ENCODE results near the gene TROAP. TPM values are rescaled to one million over a fixed set of nuclear protein-coding genes. Genes with fewer than 3 reads are reported as not detected.
A peak's percentile ranks its signal among the peaks of the same experiment; 100 is the strongest.

The TROAP gene
- total and polyA plus RNA-seq, 9 of the 15 experiments (the other 6 are each of a cell fraction or from before 2014, with no cell fraction given), result 46.4 to 171 (median 59.8) TPM

DNA sequence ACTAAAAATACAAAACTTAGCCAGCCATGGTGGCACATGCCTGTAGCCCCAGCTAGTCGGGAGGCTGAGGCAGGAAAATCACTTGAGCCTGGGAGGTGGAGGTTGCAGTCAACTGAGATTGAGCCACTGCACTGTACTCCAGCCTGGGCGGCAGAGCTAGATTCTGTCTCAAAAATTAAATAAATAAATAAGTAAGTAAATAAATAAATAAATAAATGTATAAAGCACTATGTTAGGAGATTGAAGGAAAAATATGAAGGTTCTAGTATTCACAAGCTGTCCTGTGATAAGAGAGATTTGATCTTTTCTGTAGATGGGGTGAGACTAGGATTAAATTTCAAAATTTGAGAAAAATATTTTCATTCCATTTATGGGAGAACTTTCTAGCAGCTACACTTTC, 29.3 kb downstream of the TROAP start:
- no peak for DNase-seq (ENCODE audit: extremely low read depth in 1 of 4, low spot score in 3 of 4)
- intact Hi-C loops (cut with micrococcal nuclease) (loop anchor here (10.0 kb wide), 1 partner anchor 352 kb away; the partner anchor contains the start of gene FMNL3), in situ Hi-C loops (cut with MboI) (no loop called here)
- no peak overlapping the region for H3K4me3 ChIP-seq
- no TSS peak for BruUV-seq (replicated peaks)
- H3K9me1 ChIP-seq (ENCODE audit: control insufficient read depth, insufficient read depth, low read length), result no peaks in the 10 kb centered on the region
- no peaks in the 10 kb centered on the region for H3K9me3 ChIP-seq (replicated peaks; ENCODE audit: control insufficient read depth, insufficient read depth, low read depth, low read length)
- no peak overlapping the region for H3K27ac ChIP-seq (ENCODE audit: extremely low read depth, low read depth, low read length)
- no peak overlapping the region for H2AFZ ChIP-seq (ENCODE audit: low read depth, low read length)
- 8% methylated on average over 2 of the region's 2 CpGs for WGBS (ENCODE audit: insufficient coverage, low coverage, missing lambda C conversion rate)
- ChIA-PET CTCF (ENCODE audit: low intra/inter-chr PET ratio) (interaction anchor here (1.2 kb wide), 1 partner anchor 162 kb away, joined by 3 read pairs; no protein-coding TSS in a partner anchor), POLR2A (interaction anchor here (0.7 to 2.3 kb wide), 3 partner anchors 14 to 183 kb away, joined by 4 to 11 read pairs (median 6); partner anchors contain the start of gene SPATS2)
- H4K20me1 ChIP-seq (replicated peaks; ENCODE audit: control insufficient read depth, insufficient read depth, low read length), result 0 out of 2 replicates have a peak, but pooled peaks cover under 1% of the 10 kb centered on the region
- H3K4me2 ChIP-seq (ENCODE audit: insufficient read depth, low read length), result no peak overlapping the region
- peaks cover 0 to 17% of the 10 kb centered on the region in 2 experiments; a peak in 3 of 5 replicates for H3K27me3 ChIP-seq (ENCODE audit: control insufficient read depth in 2 of 2, insufficient read depth in 2 of 2, low read length in 2 of 2)
- H3K4me1 ChIP-seq (replicated peaks in 1 of 2; ENCODE audit: control insufficient read depth in 2 of 2, insufficient read depth in 2 of 2, low read length in 2 of 2), result peaks cover 2 to 7% of the 10 kb centered on the region in 2 experiments
- FAIRE-seq, result no peak
- TF ChIP-seq MBD2 (IDR thresholded peaks at IDR 0.05; ENCODE audit: borderline replicate concordance, low read depth), result no peak
- no peak for TF ChIP-seq SRSF3 (IDR thresholded peaks at IDR 0.05; ENCODE audit: insufficient read depth, low read length)
- peak; percentile 50; the same call in 1 of the 2 replicates for TF ChIP-seq ZC3H11A (IDR thresholded peaks at IDR 0.05; ENCODE audit: low read depth, low read length)
- no peak for TF ChIP-seq SREBF2 (CRISPR knock-in tag; IDR thresholded peaks at IDR 0.05)
- ATAC-seq, result no peak
- no peaks in the 10 kb centered on the region for H3K36me3 ChIP-seq (ENCODE audit: control insufficient read depth, insufficient read depth, low read length)
- H3K79me2 ChIP-seq (ENCODE audit: control insufficient read depth, insufficient read depth, low read length), result no peaks in the 10 kb centered on the region
- no peak overlapping the region for H3K9ac ChIP-seq (ENCODE audit: insufficient read depth in 1 of 2, low read depth in 2 of 2, low read length in 2 of 2)

DNA sequence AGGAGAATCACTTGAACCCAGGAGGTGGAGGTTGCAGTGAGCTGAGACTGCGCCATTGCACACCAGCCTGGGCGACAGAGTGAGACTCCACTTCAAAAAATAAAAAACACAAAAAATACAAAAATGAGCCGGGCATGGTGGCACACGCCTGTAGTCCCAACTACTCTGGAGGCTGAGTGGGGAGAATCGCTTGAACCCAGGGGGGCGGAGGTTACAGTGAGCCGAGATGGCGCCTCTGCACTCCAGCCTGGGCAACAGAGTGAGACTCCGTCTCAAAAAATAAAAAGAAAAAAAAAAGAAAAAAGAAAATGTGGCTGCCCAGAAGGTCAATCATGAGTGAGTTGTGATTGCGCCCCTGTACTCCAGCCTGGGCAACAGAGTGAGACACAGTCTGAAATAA, 32.9 kb downstream of the TROAP start:
- ChIA-PET CTCF (ENCODE audit: low intra/inter-chr PET ratio) (interaction anchor here (2.6 to 8.6 kb wide), 2 partner anchors 24 to 158 kb away, joined by 11 to 185 read pairs; no protein-coding TSS in a partner anchor), POLR2A (interaction anchor here (0.7 kb wide), 1 partner anchor 38 kb away, joined by 3 read pairs; no protein-coding TSS in a partner anchor)
- Histone ChIP-seq H3K4me1 (replicated peaks in 1 of 2; ENCODE audit: control insufficient read depth in 2 of 2, insufficient read depth in 2 of 2, low read length in 2 of 2) (no peaks in the 10 kb centered on the region), H3K36me3 (ENCODE audit: control insufficient read depth, insufficient read depth, low read length) (no peaks in the 10 kb centered on the region), H2AFZ (ENCODE audit: low read depth, low read length) (no peak overlapping the region), H3K9ac (ENCODE audit: insufficient read depth in 1 of 2, low read depth in 2 of 2, low read length in 2 of 2) (no peak overlapping the region), H3K4me3 (no peak overlapping the region), H3K9me1 (ENCODE audit: control insufficient read depth, insufficient read depth, low read length) (no peaks in the 10 kb centered on the region), H3K9me3 (replicated peaks; ENCODE audit: control insufficient read depth, insufficient read depth, low read depth, low read length) (no peaks in the 10 kb centered on the region), H3K4me2 (ENCODE audit: insufficient read depth, low read length) (no peak overlapping the region), H3K27me3 (ENCODE audit: control insufficient read depth in 2 of 2, insufficient read depth in 2 of 2, low read length in 2 of 2) (peaks cover 0 to 5% of the 10 kb centered on the region in 2 experiments; a peak in 1 of 5 replicates), H4K20me1 (replicated peaks; ENCODE audit: control insufficient read depth, insufficient read depth, low read length) (no peaks in the 10 kb centered on the region), H3K27ac (ENCODE audit: extremely low read depth, low read depth, low read length) (no peak overlapping the region), H3K79me2 (ENCODE audit: control insufficient read depth, insufficient read depth, low read length) (no peaks in the 10 kb centered on the region)
- 40% methylated on average over 10 of the region's 10 CpGs for WGBS (ENCODE audit: insufficient coverage, low coverage, missing lambda C conversion rate)
- FAIRE-seq, result no peak
- DNase-seq (ENCODE audit: extremely low read depth in 1 of 4, low spot score in 3 of 4), result no peak
- in situ Hi-C loops (cut with MboI), result no loop called here
- intact Hi-C loops (cut with micrococcal nuclease), result loop anchor here (10.0 kb wide), 1 partner anchor 349 kb away; the partner anchor contains the start of gene FMNL3
- no TSS peak for BruUV-seq (replicated peaks)
- TF ChIP-seq, protein P1, sequence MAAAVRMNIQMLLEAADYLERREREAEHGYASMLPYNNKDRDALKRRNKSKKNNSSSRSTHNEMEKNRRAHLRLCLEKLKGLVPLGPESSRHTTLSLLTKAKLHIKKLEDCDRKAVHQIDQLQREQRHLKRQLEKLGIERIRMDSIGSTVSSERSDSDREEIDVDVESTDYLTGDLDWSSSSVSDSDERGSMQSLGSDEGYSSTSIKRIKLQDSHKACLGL (CRISPR knock-in tag; IDR thresholded peaks at IDR 0.05; ENCODE audit: borderline replicate concordance, poor library complexity, severe bottlenecking), result no peak
- TF ChIP-seq, protein P2, sequence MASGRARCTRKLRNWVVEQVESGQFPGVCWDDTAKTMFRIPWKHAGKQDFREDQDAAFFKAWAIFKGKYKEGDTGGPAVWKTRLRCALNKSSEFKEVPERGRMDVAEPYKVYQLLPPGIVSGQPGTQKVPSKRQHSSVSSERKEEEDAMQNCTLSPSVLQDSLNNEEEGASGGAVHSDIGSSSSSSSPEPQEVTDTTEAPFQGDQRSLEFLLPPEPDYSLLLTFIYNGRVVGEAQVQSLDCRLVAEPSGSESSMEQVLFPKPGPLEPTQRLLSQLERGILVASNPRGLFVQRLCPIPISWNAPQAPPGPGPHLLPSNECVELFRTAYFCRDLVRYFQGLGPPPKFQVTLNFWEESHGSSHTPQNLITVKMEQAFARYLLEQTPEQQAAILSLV (tag; IDR thresholded peaks at IDR 0.05), result no peak
- TF ChIP-seq ZNF140 (CRISPR knock-in tag; IDR thresholded peaks at IDR 0.05) (no peak), IRF2 (CRISPR knock-in tag; IDR thresholded peaks at IDR 0.05) (no peak), FOS (IDR thresholded peaks at IDR 0.05; ENCODE audit: extremely low read depth, insufficient read length) (no peak), FUS (optimal IDR thresholded peaks at IDR 0.05; ENCODE audit: low read depth, low read length) (no peak), ETV1 (tag; conservative IDR thresholded peaks at IDR 0.05; ENCODE audit: low read depth) (no peak), CREB1 (IDR thresholded peaks at IDR 0.05) (no peak), CREB1 (CRISPR knock-in tag; IDR thresholded peaks at IDR 0.05) (no peak)
- TF ChIP-seq, protein P3, sequence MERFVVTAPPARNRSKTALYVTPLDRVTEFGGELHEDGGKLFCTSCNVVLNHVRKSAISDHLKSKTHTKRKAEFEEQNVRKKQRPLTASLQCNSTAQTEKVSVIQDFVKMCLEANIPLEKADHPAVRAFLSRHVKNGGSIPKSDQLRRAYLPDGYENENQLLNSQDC (CRISPR knock-in tag; IDR thresholded peaks at IDR 0.05), result no peak
- ATAC-seq, result no peak

Measured in K562 (cell line).